A549 (cell line): ENCODE measurements around the gene KCNG2. TPM values are rescaled to one million over a fixed set of nuclear protein-coding genes. Genes with fewer than 3 reads are reported as not detected.

ENCODE experiments used
- ATAC-seq, 2 experiments: fragments of 200-7000 bp in 1 of 2; fragments of >200 bp in 1 of 2; cut with Nextera tagmentation in 1 of 2; cut with Tn5 transposase in 1 of 2; 3 replicates each; pipeline versions ENCODE4 v1.8.0 to v1.9.1; 2018 to 2020; ENCODE audit warnings: mild to moderate bottlenecking in 1 of 2, moderate library complexity in 1 of 2
- CTCF ChIA-PET: fragments of 300-600 bp; sonication (Branson Sonifier 250); formaldehyde crosslinking; extraction: SDS; loops from one replicate; lab custom pipeline; 2021; ENCODE audit warnings: antibody characterized with exemption, inconsistent platforms; lab: Yijun Ruan, JAX
- POLR2A ChIA-PET: fragments of 350-600 bp; formaldehyde crosslinking; extraction: SDS; loops from one replicate; lab custom pipeline; 2021; ENCODE audit warnings: antibody characterized with exemption, inconsistent platforms; lab: Yijun Ruan, JAX
- DNase-seq, 2 experiments: peaks; one replicate each; pipeline versions ENCODE4 v3.0.0 to v3.0.0-alpha.2; 2011 to 2016; ENCODE audit warnings: low read depth in 1 of 2, low spot score in 1 of 2
- FAIRE-seq: peaks from 2 replicates; lab custom pipeline; 2011; peaks lifted over from hg19 to GRCh38; lab: Jason Lieb, UNC
- H3K27ac ChIP-seq, 2 experiments: fragments of >200 bp; sonication (Bioruptor Twin); formaldehyde crosslinking; 3 replicates each; pipeline ENCODE4 v1.5.1; 2016 to 2017
- H3K4me1 ChIP-seq: fragments of >200 bp; sonication (Bioruptor Twin); formaldehyde crosslinking; 3 replicates; pipeline ENCODE4 v1.6.1; 2016
- H3K4me2 ChIP-seq: fragments of >200 bp; sonication (Bioruptor Twin); formaldehyde crosslinking; 3 replicates; pipeline ENCODE4 v1.6.1; 2016
- H3K4me3 ChIP-seq: fragments of >200 bp; sonication (Bioruptor Twin); formaldehyde crosslinking; 3 replicates; pipeline ENCODE4 v1.5.1; 2016
- H3K9me3 ChIP-seq: fragments of >200 bp; sonication (Bioruptor Twin); formaldehyde crosslinking; 3 replicates; pipeline ENCODE4 v1.6.1; 2016
- BHLHE40 ChIP-seq: IDR thresholded peaks from 2 replicates; pipeline ENCODE4 v1.6.1; 2012; ENCODE audit warnings: low read depth, low read length, inconsistent platforms
- CBX2 ChIP-seq: fragments of 200-600 bp; sonication (generic); IDR thresholded peaks from 2 replicates; pipeline ENCODE4 v1.6.1; 2016; ENCODE audit warnings: low read depth, mild to moderate bottlenecking, borderline replicate concordance
- CBX8 ChIP-seq: fragments of 200-600 bp; sonication (generic); IDR thresholded peaks from 2 replicates; pipeline ENCODE4 v1.6.1; 2016
- EP300 ChIP-seq, 2 experiments: fragments of >200 bp; sonication (Bioruptor Twin); formaldehyde crosslinking; IDR thresholded peaks; 2 replicates in 1 of 2; 3 replicates in 1 of 2; pipeline ENCODE4 v1.6.1; 2016 to 2017
- FOXS1 ChIP-seq: fragments of 250-450 bp; sonication (Bioruptor Pico); IDR thresholded peaks from 2 replicates; pipeline ENCODE4 v1.5.0; 2020; ENCODE audit warnings: mild to moderate bottlenecking, moderate library complexity
- HDAC2 ChIP-seq: fragments of 200-600 bp; sonication (generic); IDR thresholded peaks from 2 replicates; pipeline ENCODE4 v1.6.1; 2016
- HEYL ChIP-seq: fragments of 250-450 bp; sonication (Bioruptor Pico); IDR thresholded peaks from 2 replicates; pipeline ENCODE4 v1.8.0; 2021; ENCODE audit warnings: mild to moderate bottlenecking, moderate library complexity
- HOXB5 ChIP-seq: fragments of 250-450 bp; sonication (Bioruptor Pico); IDR thresholded peaks from 2 replicates; pipeline ENCODE4 v1.5.0; 2020; ENCODE audit warnings: mild to moderate bottlenecking, moderate library complexity
- KDM1A ChIP-seq: fragments of 200-600 bp; sonication (generic); IDR thresholded peaks from 2 replicates; pipeline ENCODE4 v1.6.1; 2016; ENCODE audit warnings: low read depth, mild to moderate bottlenecking
- MAFK ChIP-seq: fragments of 450-650 bp; IDR thresholded peaks from 2 replicates; pipeline ENCODE4 v1.6.1; 2014; ENCODE audit not compliant: partially characterized antibody
- NPAS2 ChIP-seq: fragments of 250-450 bp; sonication (Bioruptor Pico); IDR thresholded peaks from 2 replicates; pipeline ENCODE4 v1.8.0; 2022; ENCODE audit warnings: mild to moderate bottlenecking, moderate library complexity, borderline replicate concordance
- NR3C1 ChIP-seq: fragments of >200 bp; sonication (Bioruptor Twin); formaldehyde crosslinking; IDR thresholded peaks from 3 replicates; pipeline ENCODE4 v1.6.1; 2017
- POLR2AphosphoS2 ChIP-seq: conservative IDR thresholded peaks from 2 replicates; pipeline ENCODE4 v1.6.1; 2012; ENCODE audit warnings: low read length, improper control_type of control experiment, inconsistent platforms
- RAD21 ChIP-seq, 2 experiments: fragments of >200 bp in 1 of 2; sonication (Bioruptor Twin) in 1 of 2; formaldehyde crosslinking in 1 of 2; IDR thresholded peaks in 1 of 2; conservative IDR thresholded peaks in 1 of 2; 2 replicates in 1 of 2; 3 replicates in 1 of 2; pipeline ENCODE4 v1.6.1; 2012 to 2018; ENCODE audit warnings: inconsistent platforms in 1 of 2
- RCOR1 ChIP-seq: fragments of 150-350 bp; IDR thresholded peaks from 2 replicates; pipeline ENCODE4 v1.6.1; 2014; ENCODE audit warnings: antibody characterized with exemption, low read length, low read depth
- RFX5 ChIP-seq: fragments of 450-650 bp; IDR thresholded peaks from 2 replicates; pipeline ENCODE4 v1.7.1; 2014; ENCODE audit warnings: antibody characterized with exemption, mild to moderate bottlenecking, moderate library complexity
- RNF2 ChIP-seq: fragments of 200-600 bp; sonication (generic); IDR thresholded peaks from 2 replicates; pipeline ENCODE4 v1.6.1; 2016; ENCODE audit warnings: low read depth, mild to moderate bottlenecking, antibody characterized with exemption, moderate library complexity, borderline replicate concordance
- ZFP36 ChIP-seq: fragments of 450-650 bp; IDR thresholded peaks from 2 replicates; pipeline ENCODE4 v1.6.1; 2014; ENCODE audit warnings: borderline replicate concordance; ENCODE audit not compliant: partially characterized antibody
- WGBS: methylation state at CpG from one replicate; pipeline ENCODE4 v1.1.6; 2017; ENCODE audit errors: missing lambda C conversion rate; 5-methylcytosine and 5-hydroxymethylcytosine counted together
- polyA plus RNA-seq, 4 experiments: library from polyadenylated mRNA; depleted of rRNA in 3 of 4; stranded (reverse); fragments of >200 nt; fragmentation: RNase III in 1 of 4; extraction: RNeasy Plus Mini Kit Qiagen cat#74134 plus additional on column Dnase treatment in 1 of 4; gene quantifications; 2 replicates in 3 of 4; 3 replicates in 1 of 4; pipeline ENCODE4 v1.2.3, GENCODE V29; 2011 to 2017
- TF ChIP-seq, protein P1 (sequence below): fragments of 200-600 bp; sonication (generic); IDR thresholded peaks from 2 replicates; pipeline ENCODE4 v1.6.1; 2016; ENCODE audit warnings: antibody characterized with exemption, mild to moderate bottlenecking, moderate library complexity

Gene KCNG2
- polyA plus RNA-seq, 2 of the 4 experiments (the other 2 are of a cell fraction): not detected

DNA sequence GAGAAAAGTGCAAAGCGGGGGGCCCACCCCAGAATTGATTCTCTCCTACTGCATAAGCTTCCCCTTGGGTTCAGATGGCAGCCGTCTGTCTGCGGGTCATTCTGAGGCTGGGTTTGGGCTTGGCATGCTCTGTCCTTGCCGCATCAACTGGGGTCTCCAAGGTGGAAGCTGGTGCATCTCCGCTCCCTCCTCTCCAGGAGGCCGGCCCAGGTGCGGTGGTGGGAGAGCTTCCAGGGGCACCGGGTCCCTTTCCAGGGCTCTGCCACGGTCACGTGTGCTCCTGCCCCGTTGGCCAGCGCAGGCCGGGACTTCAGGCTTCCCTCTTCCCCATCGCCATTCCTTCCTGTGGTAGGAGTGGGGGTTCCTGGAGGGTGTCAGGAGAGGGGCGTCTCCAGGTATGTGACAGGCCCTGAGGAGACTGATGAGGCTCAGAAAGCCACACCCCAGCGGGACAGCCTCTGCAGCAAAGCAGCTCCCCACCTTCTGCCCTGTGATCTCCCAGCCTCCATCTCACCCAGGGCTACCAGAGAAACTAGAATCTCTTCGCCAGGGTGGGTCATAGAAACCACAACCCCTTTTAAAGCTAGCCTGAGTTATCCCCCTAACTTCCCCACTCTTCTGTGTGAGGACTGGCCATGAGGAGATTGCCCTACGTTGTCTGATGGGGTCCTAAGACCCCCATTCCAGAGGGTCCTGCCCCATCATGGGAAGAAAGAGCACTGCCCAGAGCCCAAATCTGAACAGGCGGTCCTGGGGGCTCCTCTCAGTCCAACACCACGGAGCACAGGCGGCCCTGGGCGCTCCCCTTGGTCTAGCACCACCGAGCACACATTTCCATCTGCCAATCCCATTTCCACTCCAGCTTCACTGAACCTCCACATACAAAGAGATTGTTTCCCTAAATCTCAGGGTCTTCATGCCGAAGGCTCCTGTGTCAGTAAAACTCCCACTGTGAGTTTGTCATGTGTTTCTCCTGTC, 77.1 kb downstream of the KCNG2 start:
- ATAC-seq (no peak), FAIRE-seq (no peak), DNase-seq (no peak)
- no peak for TF ChIP-seq KDM1A
- Histone ChIP-seq H3K4me2 (no peak overlapping the region), H3K4me1 (no peaks in the 10 kb centered on the region), H3K27ac (no peak overlapping the region), H3K4me3 (no peak overlapping the region), H3K9me3 (no peaks in the 10 kb centered on the region)
- 40% methylated on average over 15 of the region's 24 CpGs for WGBS
- ChIA-PET POLR2A (no interaction called here), CTCF (interaction anchor here (0.6 kb wide), 1 partner anchor 54 kb away, joined by 4 read pairs; no protein-coding TSS in a partner anchor)

DNA sequence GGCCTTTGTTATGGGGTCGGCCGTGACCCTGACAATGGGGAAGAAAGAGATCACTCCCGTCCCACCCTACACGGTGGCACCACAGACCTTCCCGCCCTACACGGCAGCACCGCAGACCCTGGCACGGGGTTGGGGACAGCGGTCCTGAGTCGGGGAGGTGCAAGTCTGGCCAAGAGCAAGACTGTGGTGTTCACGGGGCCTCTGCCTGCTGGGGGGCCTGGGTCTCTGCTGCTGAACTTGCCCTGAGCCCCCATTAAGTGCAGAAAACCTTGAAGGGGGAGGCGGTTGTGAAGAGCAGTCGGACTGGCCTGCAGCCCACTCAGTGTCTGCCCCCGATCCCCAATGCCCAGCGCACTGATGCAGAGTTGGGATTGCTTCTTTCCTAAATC, 77.8 kb downstream of the KCNG2 start:
- Histone ChIP-seq H3K4me1 (no peaks in the 10 kb centered on the region), H3K4me2 (no peak overlapping the region), H3K27ac (no peak overlapping the region), H3K9me3 (no peaks in the 10 kb centered on the region), H3K4me3 (no peak overlapping the region)
- 74% methylated on average over 3 of the region's 15 CpGs for WGBS
- DNase-seq: no peak
- TF ChIP-seq FOXS1 (CRISPR knock-in tag): no peak
- TF ChIP-seq POLR2AphosphoS2: no peak
- TF ChIP-seq RCOR1: no peak
- TF ChIP-seq EP300 (IDR thresholded peaks at IDR 0.05): no peak
- TF ChIP-seq RNF2: no peak
- no peak for TF ChIP-seq NPAS2 (CRISPR knock-in tag)
- no peak for TF ChIP-seq RFX5
- TF ChIP-seq BHLHE40: no peak
- ChIA-PET CTCF (no interaction called here), POLR2A (no interaction called here)
- no peak for ATAC-seq
- FAIRE-seq: no peak

DNA sequence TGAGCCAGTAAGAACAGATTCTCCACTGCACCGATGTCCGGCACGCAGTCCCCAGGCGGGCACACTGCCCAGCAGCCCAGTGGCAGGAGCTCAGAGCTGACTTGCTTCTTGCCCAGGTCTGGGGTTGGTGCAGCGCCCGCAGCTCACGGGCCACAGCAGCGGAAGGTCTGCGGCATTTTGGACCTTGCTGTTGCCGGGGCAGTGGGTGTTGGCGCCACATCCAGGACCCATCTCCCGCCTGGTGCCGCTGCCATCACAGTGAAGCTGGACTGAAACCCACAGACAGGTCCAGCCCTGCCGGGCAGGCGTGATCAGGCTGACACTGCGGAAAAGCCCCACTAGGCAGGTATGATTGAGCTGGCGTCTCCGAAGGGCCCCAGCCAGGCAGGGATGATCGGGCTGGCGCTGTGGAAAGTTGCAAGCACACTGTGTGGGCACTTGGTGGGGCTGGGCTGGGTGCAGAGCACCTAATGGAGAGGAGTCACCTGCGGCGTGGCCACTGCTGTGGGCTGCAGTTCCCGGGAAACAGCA, 78.3 kb downstream of the KCNG2 start:
- no peaks in the 10 kb centered on the region for H3K4me1 ChIP-seq
- no peak overlapping the region for H3K4me3 ChIP-seq
- FAIRE-seq (no peak), ATAC-seq (no peak), DNase-seq (no peak)
- no peak overlapping the region for H3K4me2 ChIP-seq
- H3K27ac ChIP-seq: no peak overlapping the region
- TF ChIP-seq NR3C1: no peak
- no peak for TF ChIP-seq HEYL (CRISPR knock-in tag)
- TF ChIP-seq KDM1A: no peak
- TF ChIP-seq HOXB5 (CRISPR knock-in tag): no peak
- TF ChIP-seq, protein P1, sequence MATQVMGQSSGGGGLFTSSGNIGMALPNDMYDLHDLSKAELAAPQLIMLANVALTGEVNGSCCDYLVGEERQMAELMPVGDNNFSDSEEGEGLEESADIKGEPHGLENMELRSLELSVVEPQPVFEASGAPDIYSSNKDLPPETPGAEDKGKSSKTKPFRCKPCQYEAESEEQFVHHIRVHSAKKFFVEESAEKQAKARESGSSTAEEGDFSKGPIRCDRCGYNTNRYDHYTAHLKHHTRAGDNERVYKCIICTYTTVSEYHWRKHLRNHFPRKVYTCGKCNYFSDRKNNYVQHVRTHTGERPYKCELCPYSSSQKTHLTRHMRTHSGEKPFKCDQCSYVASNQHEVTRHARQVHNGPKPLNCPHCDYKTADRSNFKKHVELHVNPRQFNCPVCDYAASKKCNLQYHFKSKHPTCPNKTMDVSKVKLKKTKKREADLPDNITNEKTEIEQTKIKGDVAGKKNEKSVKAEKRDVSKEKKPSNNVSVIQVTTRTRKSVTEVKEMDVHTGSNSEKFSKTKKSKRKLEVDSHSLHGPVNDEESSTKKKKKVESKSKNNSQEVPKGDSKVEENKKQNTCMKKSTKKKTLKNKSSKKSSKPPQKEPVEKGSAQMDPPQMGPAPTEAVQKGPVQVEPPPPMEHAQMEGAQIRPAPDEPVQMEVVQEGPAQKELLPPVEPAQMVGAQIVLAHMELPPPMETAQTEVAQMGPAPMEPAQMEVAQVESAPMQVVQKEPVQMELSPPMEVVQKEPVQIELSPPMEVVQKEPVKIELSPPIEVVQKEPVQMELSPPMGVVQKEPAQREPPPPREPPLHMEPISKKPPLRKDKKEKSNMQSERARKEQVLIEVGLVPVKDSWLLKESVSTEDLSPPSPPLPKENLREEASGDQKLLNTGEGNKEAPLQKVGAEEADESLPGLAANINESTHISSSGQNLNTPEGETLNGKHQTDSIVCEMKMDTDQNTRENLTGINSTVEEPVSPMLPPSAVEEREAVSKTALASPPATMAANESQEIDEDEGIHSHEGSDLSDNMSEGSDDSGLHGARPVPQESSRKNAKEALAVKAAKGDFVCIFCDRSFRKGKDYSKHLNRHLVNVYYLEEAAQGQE: no peak
- TF ChIP-seq ZFP36: no peak
- no peak for TF ChIP-seq HDAC2
- TF ChIP-seq CBX8: no peak
- TF ChIP-seq RAD21 (conservative IDR thresholded peaks at IDR 0.05 in 1 of 2, IDR thresholded peaks at IDR 0.05 in 1 of 2): no peak
- TF ChIP-seq MAFK: no peak
- TF ChIP-seq CBX2: no peak
- TF ChIP-seq EP300 (IDR thresholded peaks at IDR 0.05): no peak
- WGBS: 76% methylated on average over 6 of the region's 23 CpGs
- H3K9me3 ChIP-seq: no peaks in the 10 kb centered on the region
- ChIA-PET POLR2A (no interaction called here), CTCF (no interaction called here)
